Cardiac muscle cell (in vitro differentiated cells and primary cell): Measurements from ENCODE around the gene CDK14. TPM values are rescaled to one million over a fixed set of nuclear protein-coding genes. Genes with fewer than 3 reads are reported as not detected.
"Not testable (repeated sequence)": the region's sequence is repeated elsewhere in the genome, so short reads cannot be mapped to it uniquely, and the experiment has no call there.

ENCODE experiments used
- DNase-seq, 2 donors: peaks; one replicate each; pipeline versions ENCODE4 v3.0.0 to v3.0.0-alpha.2; 2010 to 2017; ENCODE audit warnings: low read depth in 1 of 2, low spot score in 1 of 2
- H3K27ac ChIP-seq: fragments of 200-600 bp; sonication (generic); 2 replicates; pipeline ENCODE4 v1.5.1; 2016
- H3K27me3 ChIP-seq: fragments of 200-600 bp; sonication (generic); 2 replicates; pipeline ENCODE4 v1.6.0; 2016; ENCODE audit warnings: control low read depth
- H3K36me3 ChIP-seq: fragments of 200-600 bp; sonication (generic); 2 replicates; pipeline ENCODE4 v1.5.1; 2016; ENCODE audit warnings: control low read depth
- H3K4me1 ChIP-seq: fragments of 200-600 bp; sonication (generic); 2 replicates; pipeline ENCODE4 v1.8.1; 2017; ENCODE audit warnings: low read depth, mild to moderate bottlenecking, mixed run types
- H3K4me3 ChIP-seq: fragments of 200-600 bp; sonication (generic); 2 replicates; pipeline ENCODE4 v1.5.1; 2016; ENCODE audit warnings: mild to moderate bottlenecking
- H3K9me3 ChIP-seq: fragments of 200-600 bp; sonication (generic); 2 replicates; pipeline ENCODE4 v1.5.1; 2017; ENCODE audit warnings: low read depth, mild to moderate bottlenecking, control low read depth
- CTCF ChIP-seq: IDR thresholded peaks from 2 replicates; pipeline ENCODE4 v1.5.1; 2012; ENCODE audit warnings: low read depth, mild to moderate bottlenecking, low read length
- polyA plus RNA-seq: library from polyadenylated mRNA; unstranded; fragments of >200 nt; fragmentation: Nextera tagmentation; extraction: Ambion mirVana; gene quantifications from 2 replicates; pipeline ENCODE4 v1.2.1, GENCODE V29; 2016
- total RNA-seq: library from RNA; depleted of rRNA; stranded (reverse); fragments of >200 nt; gene quantifications from 2 replicates; pipeline ENCODE4 v1.2.3, GENCODE V29; 2016

Gene CDK14
- total and polyA plus RNA-seq, 2 experiments from 2014 or later = 22.5 to 23.1 TPM

- Histone ChIP-seq H3K4me1 (no peaks in the 10 kb centered on the region), H3K27me3 (no peaks in the 10 kb centered on the region), H3K9me3 (no peaks in the 10 kb centered on the region), H3K27ac (no peak overlapping the region), H3K4me3 (no peak overlapping the region), H3K36me3 (no peaks in the 10 kb centered on the region)
- DNase-seq = no peak
- TF ChIP-seq CTCF = no peak
Observed at GRCh38 chr7:90791596-90791995, 195.5 kb downstream of the CDK14 start.

GRCh38 chr7:90792301-90792700 is 196.2 kb downstream of the CDK14 start:
- H3K36me3 ChIP-seq = no peaks in the 10 kb centered on the region
- no peaks in the 10 kb centered on the region for H3K27me3 ChIP-seq

GRCh38 chr7:90794234-90794633 is 198.1 kb downstream of the CDK14 start:
- not testable (repeated sequence) for H3K27me3 ChIP-seq, DNase-seq, H3K36me3 ChIP-seq, H3K27ac ChIP-seq, H3K4me3 ChIP-seq, H3K4me1 ChIP-seq, H3K9me3 ChIP-seq

More at GRCh38 chr7:90792301-90792700, 196.2 kb downstream of the CDK14 start:
- Histone ChIP-seq H3K4me3 (no peak overlapping the region), H3K27ac (no peak overlapping the region), H3K9me3 (no peaks in the 10 kb centered on the region), H3K4me1 (no peaks in the 10 kb centered on the region)
- no peak for DNase-seq
- TF ChIP-seq CTCF = no peak

- DNase-seq = no peak
- Histone ChIP-seq H3K36me3 (no peaks in the 10 kb centered on the region), H3K9me3 (no peaks in the 10 kb centered on the region), H3K27ac (no peak overlapping the region), H3K27me3 (no peaks in the 10 kb centered on the region), H3K4me1 (no peaks in the 10 kb centered on the region), H3K4me3 (no peak overlapping the region)
- no peak for TF ChIP-seq CTCF
Observed at GRCh38 chr7:90797596-90797995, 201.5 kb downstream of the CDK14 start.

GRCh38 chr7:90804370-90804769 is 208.2 kb downstream of the CDK14 start:
- no peaks in the 10 kb centered on the region for H3K36me3 ChIP-seq
- no peak overlapping the region for H3K4me3 ChIP-seq
- no peaks in the 10 kb centered on the region for H3K4me1 ChIP-seq
- no peak overlapping the region for H3K27ac ChIP-seq
- H3K9me3 ChIP-seq = no peaks in the 10 kb centered on the region
- no peaks in the 10 kb centered on the region for H3K27me3 ChIP-seq
- DNase-seq = peak in 1 of 2 donors; percentile 23
- TF ChIP-seq CTCF = no peak

GRCh38 chr7:90815552-90815951 is 219.4 kb downstream of the CDK14 start:
- not testable (repeated sequence) for H3K4me1 ChIP-seq, DNase-seq, H3K27ac ChIP-seq, H3K36me3 ChIP-seq, H3K9me3 ChIP-seq, H3K27me3 ChIP-seq, H3K4me3 ChIP-seq
